ENCODE results near the gene EFCAB10.

GRCh38 chr7:105602325-105603305 lies 21.3 kb upstream of the EFCAB10 start:
- TF ChIP-seq CTCF (IDR thresholded peaks at IDR 0.05) (no peak), REST (IDR thresholded peaks at IDR 0.05; ENCODE audit: low read depth, low read length) (no peak), RAD21 (IDR thresholded peaks at IDR 0.05; ENCODE audit: low read length) (no peak), JUND (IDR thresholded peaks at IDR 0.05) (no peak), SIN3A (IDR thresholded peaks at IDR 0.05; ENCODE audit: borderline replicate concordance, low read depth, low read length) (no peak), TEAD4 (IDR thresholded peaks at IDR 0.05; ENCODE audit: borderline replicate concordance, insufficient read depth) (no peak), CHD2 (IDR thresholded peaks at IDR 0.05; ENCODE audit: low read length, partially characterized antibody) (no peak)

Measured in SK-N-SH (cell line).